22Rv1 (cell line): ENCODE measurements around the gene RAD51B.

Source experiments
- H3K27ac ChIP-seq: fragments of 450-650 bp; 2 replicates; pipeline ENCODE4 v1.5.1; 2017
- ZFX ChIP-seq: fragments of 450-650 bp; IDR thresholded peaks from 2 replicates; pipeline ENCODE4 v1.6.1; 2017; ENCODE audit warnings: antibody characterized with exemption, borderline replicate concordance
- TF ChIP-seq, protein P1 (sequence below): fragments of 450-650 bp; IDR thresholded peaks from 2 replicates; pipeline ENCODE4 v1.5.1; 2017; ENCODE audit warnings: mild to moderate bottlenecking

RAD51B gene

DNA sequence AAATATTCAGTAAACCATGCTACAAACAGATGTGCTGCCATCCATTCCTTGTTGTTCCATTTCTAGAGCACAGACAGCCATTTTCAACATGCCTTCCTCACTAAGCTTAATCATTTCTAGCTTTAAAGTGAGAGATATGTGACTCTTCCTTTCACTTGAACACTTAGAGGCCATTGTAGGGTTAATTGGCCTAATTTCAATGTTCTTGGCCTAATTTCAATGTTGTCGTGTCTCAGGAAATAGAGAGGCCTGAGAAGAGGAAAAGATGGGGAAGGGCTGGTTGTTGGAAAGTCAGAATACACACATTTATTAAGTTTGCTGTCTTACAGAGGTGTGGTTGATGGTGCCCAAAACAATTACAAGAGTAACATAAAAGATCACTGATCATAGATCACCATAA lies 538.2 kb downstream of the RAD51B start:
- H3K27ac ChIP-seq, result no peak overlapping the region
- no peak for TF ChIP-seq ZFX
- TF ChIP-seq, protein P1, sequence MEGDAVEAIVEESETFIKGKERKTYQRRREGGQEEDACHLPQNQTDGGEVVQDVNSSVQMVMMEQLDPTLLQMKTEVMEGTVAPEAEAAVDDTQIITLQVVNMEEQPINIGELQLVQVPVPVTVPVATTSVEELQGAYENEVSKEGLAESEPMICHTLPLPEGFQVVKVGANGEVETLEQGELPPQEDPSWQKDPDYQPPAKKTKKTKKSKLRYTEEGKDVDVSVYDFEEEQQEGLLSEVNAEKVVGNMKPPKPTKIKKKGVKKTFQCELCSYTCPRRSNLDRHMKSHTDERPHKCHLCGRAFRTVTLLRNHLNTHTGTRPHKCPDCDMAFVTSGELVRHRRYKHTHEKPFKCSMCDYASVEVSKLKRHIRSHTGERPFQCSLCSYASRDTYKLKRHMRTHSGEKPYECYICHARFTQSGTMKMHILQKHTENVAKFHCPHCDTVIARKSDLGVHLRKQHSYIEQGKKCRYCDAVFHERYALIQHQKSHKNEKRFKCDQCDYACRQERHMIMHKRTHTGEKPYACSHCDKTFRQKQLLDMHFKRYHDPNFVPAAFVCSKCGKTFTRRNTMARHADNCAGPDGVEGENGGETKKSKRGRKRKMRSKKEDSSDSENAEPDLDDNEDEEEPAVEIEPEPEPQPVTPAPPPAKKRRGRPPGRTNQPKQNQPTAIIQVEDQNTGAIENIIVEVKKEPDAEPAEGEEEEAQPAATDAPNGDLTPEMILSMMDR, result no peak

DNA sequence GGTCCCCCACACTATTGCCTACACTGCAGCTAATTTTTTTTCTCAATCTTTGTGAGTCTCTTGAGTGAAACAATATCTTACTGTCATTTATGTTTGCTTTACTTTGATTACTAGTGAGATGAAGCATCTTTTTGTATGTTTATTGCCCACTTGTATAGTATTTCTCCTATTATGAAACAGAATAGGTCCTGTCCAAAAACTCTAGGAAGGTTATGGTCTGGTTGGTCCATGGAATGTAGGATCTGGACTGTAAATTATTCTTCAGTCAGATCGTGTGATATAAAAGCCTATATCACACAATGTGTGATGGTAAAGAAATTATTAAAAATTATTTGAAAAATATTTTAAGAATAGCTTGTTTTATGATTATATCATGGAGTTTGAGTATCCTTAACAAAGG lies 538.9 kb downstream of the RAD51B start:
- TF ChIP-seq ZFX, result no peak
- TF ChIP-seq, protein P1, result no peak
- no peak overlapping the region for H3K27ac ChIP-seq

DNA sequence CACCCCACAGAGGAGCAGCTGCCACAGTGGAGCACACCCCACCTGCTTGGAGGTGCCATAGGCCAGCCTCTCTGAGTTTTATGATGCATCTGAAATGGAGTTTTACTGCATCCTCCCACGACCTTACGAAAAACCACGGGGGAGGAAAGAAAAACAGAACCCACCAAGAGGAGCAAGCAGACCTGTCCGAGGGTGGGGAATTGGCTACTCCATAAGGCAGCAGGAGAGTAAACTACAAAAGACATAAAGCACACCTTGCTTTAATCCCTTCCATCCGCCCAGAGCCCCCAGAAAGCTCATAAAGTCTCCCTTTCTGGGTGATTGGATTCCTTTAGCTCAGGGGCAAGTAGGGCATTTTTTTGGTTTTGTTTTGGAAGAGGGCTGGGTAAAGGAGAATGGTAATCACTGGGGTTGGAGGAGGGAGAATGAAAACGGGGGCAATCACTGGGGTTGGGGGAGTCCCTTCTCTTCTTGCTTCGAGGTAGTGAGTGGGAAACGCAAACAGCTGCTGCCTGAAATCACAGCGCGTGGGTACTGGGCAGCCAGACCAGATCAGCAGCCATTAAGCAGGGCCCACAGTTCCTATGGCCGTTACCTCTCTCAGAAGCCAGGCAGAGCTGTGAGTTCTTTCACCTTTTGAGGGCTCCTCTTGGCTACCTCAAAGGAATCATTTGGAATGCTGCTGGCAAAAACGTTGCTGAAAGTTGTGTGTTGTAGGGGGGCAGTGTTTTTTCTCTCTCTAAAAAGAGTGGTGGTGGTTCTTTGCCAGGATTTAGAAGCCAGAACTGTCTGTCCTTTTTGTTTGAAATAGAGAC lies 539.6 kb downstream of the RAD51B start:
- TF ChIP-seq ZFX, result no peak
- TF ChIP-seq, protein P1, result no peak
- no peak overlapping the region for H3K27ac ChIP-seq

DNA sequence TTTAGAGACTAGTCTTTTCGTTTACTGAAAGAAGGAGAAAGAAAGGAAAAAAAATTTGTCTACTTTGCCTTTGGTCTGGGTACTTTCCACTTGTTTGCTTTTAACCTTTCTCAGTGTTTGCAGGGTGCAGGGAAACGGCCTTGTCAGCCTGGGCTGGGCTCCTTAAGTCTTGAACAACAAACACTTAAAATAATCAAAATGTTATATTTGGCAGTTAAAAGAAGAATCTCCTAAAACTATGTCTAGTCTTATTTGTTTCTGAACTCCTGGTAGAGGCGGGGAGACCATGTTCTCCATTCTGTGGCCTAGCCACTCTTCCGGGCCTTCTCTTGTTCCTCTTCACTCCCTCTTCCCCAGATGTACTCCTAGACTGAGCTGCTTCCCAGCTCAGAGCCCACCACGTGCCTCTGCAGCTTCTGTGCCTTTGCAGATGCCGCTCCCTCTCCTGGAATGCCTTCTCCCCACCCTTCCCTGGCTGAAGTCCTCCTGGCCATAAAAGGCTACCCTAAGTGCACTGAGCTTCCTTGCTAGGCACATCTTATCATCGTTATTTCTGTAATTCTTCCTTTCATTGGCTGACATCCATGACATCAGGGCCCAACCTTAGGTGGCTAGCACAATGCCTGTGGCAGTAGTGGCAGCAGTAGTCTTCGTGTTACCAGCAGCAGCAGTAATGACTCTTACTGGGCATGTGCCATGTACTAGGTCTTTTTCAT lies 540.4 kb downstream of the RAD51B start:
- TF ChIP-seq, protein P1, result no peak
- TF ChIP-seq ZFX, result no peak
- H3K27ac ChIP-seq, result no peak overlapping the region

DNA sequence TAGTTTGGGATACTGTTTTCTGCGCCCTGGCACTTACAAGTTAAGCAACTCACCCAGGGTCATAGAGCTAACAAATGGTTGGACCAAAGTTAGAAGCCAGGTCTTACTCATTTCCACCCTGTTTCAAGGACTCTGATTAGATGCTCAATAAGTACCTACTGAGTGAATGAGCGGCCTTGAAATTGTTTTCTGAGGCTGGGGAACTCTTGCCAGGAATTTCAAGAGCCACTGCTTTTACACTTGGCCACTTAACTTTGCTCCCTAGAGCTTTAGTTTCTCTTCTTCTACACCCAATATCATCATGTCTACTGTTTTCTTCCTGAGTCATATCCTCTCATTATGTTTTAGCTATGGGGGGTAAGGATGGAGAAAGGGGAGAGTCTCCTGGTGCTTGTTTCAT lies 541.7 kb downstream of the RAD51B start:
- no peak overlapping the region for H3K27ac ChIP-seq

DNA sequence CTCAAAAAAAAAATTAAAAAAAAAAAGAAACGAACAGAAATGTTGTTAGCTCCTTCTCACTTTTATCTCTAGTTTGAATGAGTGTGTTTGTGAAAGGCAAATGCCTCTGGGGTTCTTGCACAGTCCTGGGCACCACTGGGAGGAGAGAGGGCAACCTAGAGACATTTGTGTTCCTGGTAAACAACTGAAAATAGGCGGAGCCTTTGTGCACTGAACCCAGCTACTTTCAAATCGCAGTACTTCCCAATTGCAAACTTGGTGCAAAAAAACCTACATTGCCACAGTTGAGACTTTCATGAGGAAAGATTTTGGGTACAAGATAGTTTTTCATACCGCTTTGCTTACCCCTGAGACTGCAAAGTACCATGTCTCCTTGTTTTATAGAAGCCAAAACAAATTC lies 543.3 kb downstream of the RAD51B start:
- TF ChIP-seq, protein P1, result no peak
- no peak for TF ChIP-seq ZFX
- H3K27ac ChIP-seq, result no peak overlapping the region

More for the DNA sequence above, 541.7 kb downstream of the RAD51B start:
- no peak for TF ChIP-seq ZFX

DNA sequence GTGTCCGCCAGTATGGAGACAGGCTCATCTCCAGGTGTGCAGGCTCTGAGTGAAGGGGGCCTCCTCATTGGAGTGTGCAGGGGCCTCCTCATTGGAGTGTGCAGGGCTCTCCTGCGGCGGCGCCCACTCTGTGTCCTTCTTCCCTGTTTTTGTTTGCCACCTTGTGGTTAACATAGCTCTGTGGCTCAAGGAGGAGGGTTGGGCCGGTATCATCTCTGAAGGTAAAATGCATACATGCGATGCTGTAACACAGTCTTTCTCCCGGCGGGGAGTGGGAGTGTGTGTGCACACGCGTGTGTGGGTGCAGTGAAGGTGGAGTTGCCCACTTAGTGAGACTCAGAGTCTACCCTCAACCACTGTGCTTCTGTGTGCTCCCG lies 543.9 kb downstream of the RAD51B start:
- H3K27ac ChIP-seq, result no peak overlapping the region
- TF ChIP-seq ZFX, result no peak
- TF ChIP-seq, protein P1, result no peak
